IMR-90 (cell line): ENCODE data around the gene ACSM3. TPM values are rescaled to one million over a fixed set of nuclear protein-coding genes. Genes with fewer than 3 reads are reported as not detected.

Source experiments
- ATAC-seq: fragments of 200-7000 bp; cut with Tn5 transposase; 2 replicates; pipeline ENCODE4 v1.9.1; 2020; ENCODE audit warnings: low read depth, mild to moderate bottlenecking, moderate library complexity
- BruUV-seq: library from RNA; stranded (reverse); fragments of 400-500 nt; replicated peaks from 2 replicates; lab custom pipeline; 2021; lab: Mats Ljungman, UMichigan
- CTCF ChIA-PET: fragments of 300-600 bp; formaldehyde crosslinking; extraction: SDS; loops from one replicate; lab custom pipeline; 2021; ENCODE audit warnings: antibody characterized with exemption; lab: Yijun Ruan, JAX
- POLR2A ChIA-PET: fragments of 300-600 bp; sonication (Branson Sonifier 250); formaldehyde crosslinking; loops from one replicate; lab custom pipeline; 2022; ENCODE audit warnings: antibody characterized with exemption; ENCODE audit not compliant: unreplicated experiment; lab: Charles Lee
- DNase-seq: peaks from one replicate; pipeline ENCODE4 v3.0.0; 2013
- H2AFZ ChIP-seq: replicated peaks from 2 replicates; pipeline ENCODE3; 2013; ENCODE audit warnings: low read length, mild to moderate bottlenecking; ENCODE audit not compliant: poor library complexity
- H2AK5ac ChIP-seq: 2 replicates; pipeline ENCODE4 v1.6.1; 2013; ENCODE audit warnings: low read depth, low read length, inconsistent platforms
- H2AK9ac ChIP-seq: replicated peaks from 2 replicates; pipeline ENCODE3; 2013; ENCODE audit warnings: mild to moderate bottlenecking, low read depth, low read length, moderate library complexity; ENCODE audit not compliant: poor library complexity
- H2BK120ac ChIP-seq: 2 replicates; pipeline ENCODE4 v1.6.1; 2013; ENCODE audit warnings: low read depth, low read length, inconsistent platforms
- H2BK15ac ChIP-seq: 3 replicates; pipeline ENCODE4 v1.6.1; 2013; ENCODE audit warnings: low read depth, low read length, inconsistent platforms
- H2BK20ac ChIP-seq: 2 replicates; pipeline ENCODE4 v1.6.1; 2013; ENCODE audit warnings: low read depth, mild to moderate bottlenecking, inconsistent platforms, low read length, moderate library complexity
- H2BK5ac ChIP-seq: 2 replicates; pipeline ENCODE4 v1.6.1; 2013; ENCODE audit warnings: mild to moderate bottlenecking, low read depth, low read length, inconsistent platforms; ENCODE audit not compliant: poor library complexity, severe bottlenecking
- H3K14ac ChIP-seq: replicated peaks from 2 replicates; pipeline ENCODE4 v1.6.1; 2013; ENCODE audit warnings: low read depth, low read length, inconsistent platforms
- H3K18ac ChIP-seq: 2 replicates; pipeline ENCODE4 v1.6.1; 2013; ENCODE audit warnings: low read depth, low read length, control low read depth
- H3K23ac ChIP-seq: 2 replicates; pipeline ENCODE4 v1.6.1; 2013; ENCODE audit warnings: low read depth, low read length, inconsistent platforms
- H3K27ac ChIP-seq: 2 replicates; pipeline ENCODE4 v1.5.1; 2013; ENCODE audit warnings: mild to moderate bottlenecking, control low read depth, low read length; ENCODE audit not compliant: insufficient read depth
- H3K27me3 ChIP-seq: 2 replicates; pipeline ENCODE4 v1.6.1; 2013; ENCODE audit warnings: low read length; ENCODE audit not compliant: control insufficient read depth, insufficient read depth
- H3K36me3 ChIP-seq: 2 replicates; pipeline ENCODE4 v1.6.1; 2013; ENCODE audit warnings: low read length, mixed read lengths; ENCODE audit not compliant: control insufficient read depth, insufficient read depth
- H3K4ac ChIP-seq: 2 replicates; pipeline ENCODE4 v1.6.1; 2013; ENCODE audit warnings: low read depth, low read length, inconsistent platforms
- H3K4me1 ChIP-seq: 2 replicates; pipeline ENCODE4 v1.6.1; 2013; ENCODE audit warnings: low read length, mixed read lengths; ENCODE audit not compliant: control insufficient read depth, insufficient read depth
- H3K4me2 ChIP-seq: 2 replicates; pipeline ENCODE4 v1.6.1; 2013; ENCODE audit warnings: low read depth, mild to moderate bottlenecking, control low read depth, low read length, moderate library complexity
- H3K4me3 ChIP-seq: 2 replicates; pipeline ENCODE4 v1.5.1; 2013; ENCODE audit warnings: low read depth, mild to moderate bottlenecking, control low read depth, low read length, moderate library complexity; ENCODE audit not compliant: insufficient read depth
- H3K56ac ChIP-seq: 2 replicates; pipeline ENCODE4 v1.6.1; 2013; ENCODE audit warnings: low read length, inconsistent platforms; ENCODE audit not compliant: insufficient read depth; ENCODE audit errors: extremely low read depth
- H3K79me1 ChIP-seq, 2 experiments: 2 replicates each; pipeline ENCODE4 v1.6.1; 2013; ENCODE audit warnings: low read length in 2 of 2, inconsistent platforms in 1 of 2, low read depth in 1 of 2
- H3K9ac ChIP-seq: 2 replicates; pipeline ENCODE4 v1.6.1; 2013; ENCODE audit warnings: low read depth, low read length, control low read depth
- H3K9me1 ChIP-seq: 2 replicates; pipeline ENCODE4 v1.6.1; 2013; ENCODE audit warnings: low read length, inconsistent platforms; ENCODE audit not compliant: insufficient read depth
- H3K9me3 ChIP-seq: 2 replicates; pipeline ENCODE4 v1.6.1; 2013; ENCODE audit warnings: low read length; ENCODE audit not compliant: control insufficient read depth, insufficient read depth
- H4K20me1 ChIP-seq: 2 replicates; pipeline ENCODE4 v1.6.1; 2013; ENCODE audit warnings: low read length, inconsistent platforms; ENCODE audit not compliant: insufficient read depth
- H4K5ac ChIP-seq: 2 replicates; pipeline ENCODE4 v1.6.1; 2013; ENCODE audit warnings: mild to moderate bottlenecking, low read depth, low read length, control low read depth
- H4K8ac ChIP-seq, 2 experiments: 2 replicates each; pipeline ENCODE4 v1.6.1; 2013; ENCODE audit warnings: low read depth in 2 of 2, low read length in 2 of 2, control low read depth in 1 of 2, inconsistent platforms in 1 of 2
- H4K91ac ChIP-seq: 2 replicates; pipeline ENCODE4 v1.6.1; 2013; ENCODE audit warnings: low read depth, low read length, inconsistent platforms; ENCODE audit not compliant: insufficient read depth
- BHLHE40 ChIP-seq: fragments of 150-350 bp; IDR thresholded peaks from 2 replicates; pipeline ENCODE4 v1.6.1; 2016; ENCODE audit warnings: mild to moderate bottlenecking, low read depth, low read length
- CEBPB ChIP-seq: IDR thresholded peaks from 2 replicates; pipeline ENCODE4 v1.6.1; 2012; ENCODE audit warnings: low read depth, low read length, improper control_type of control experiment
- ELK1 ChIP-seq: fragments of 150-350 bp; IDR thresholded peaks from 2 replicates; pipeline ENCODE4 v1.6.1; 2016; ENCODE audit warnings: low read depth, mild to moderate bottlenecking, low read length, moderate library complexity, borderline replicate concordance
- FOS ChIP-seq: fragments of 150-350 bp; IDR thresholded peaks from 2 replicates; pipeline ENCODE4 v1.6.1; 2016; ENCODE audit warnings: low read depth, low read length
- MAFK ChIP-seq: IDR thresholded peaks from 2 replicates; pipeline ENCODE4 v1.6.1; 2012; ENCODE audit warnings: low read depth, low read length, improper control_type of control experiment
- MXI1 ChIP-seq: IDR thresholded peaks from 2 replicates; pipeline ENCODE4 v1.6.1; 2012; ENCODE audit warnings: low read depth, mild to moderate bottlenecking, low read length, moderate library complexity, borderline replicate concordance
- NFE2L2 ChIP-seq: fragments of 150-350 bp; IDR thresholded peaks from 2 replicates; pipeline ENCODE4 v1.6.1; 2016; ENCODE audit warnings: low read depth, mild to moderate bottlenecking, low read length
- POLR2A ChIP-seq: IDR thresholded peaks from 2 replicates; pipeline ENCODE4 v1.6.1; 2012; ENCODE audit warnings: mild to moderate bottlenecking, low read depth, low read length
- RAD21 ChIP-seq: IDR thresholded peaks from 2 replicates; pipeline ENCODE4 v1.6.1; 2012; ENCODE audit warnings: low read length, improper control_type of control experiment
- dilution Hi-C: fragments of 300-500 bp; cut with HindIII; formaldehyde crosslinking; loops from one replicate; pipeline ENCODE4 v1.14.3; 2018; ENCODE audit warnings: low sequenced_read_pairs; ENCODE audit not compliant: unreplicated experiment
- in situ Hi-C: fragments of 300-500 bp; cut with MboI; formaldehyde crosslinking; loops from 3 replicates; pipeline ENCODE4 v1.14.3; 2019; ENCODE audit warnings: low sequenced_read_pairs, inconsistent platforms, mixed read lengths
- intact Hi-C: fragments of 100-400 bp; cut with micrococcal nuclease; formaldehyde crosslinking; loops from 2 replicates; pipeline ENCODE4 v1.10.0; 2022
- polyA plus RNA-seq, 3 experiments: library from polyadenylated mRNA; depleted of rRNA; stranded (reverse); fragments of >200 nt; gene quantifications; 2 replicates each; pipeline ENCODE4 v1.2.3, GENCODE V29; 2012; ENCODE audit warnings: low replicate concordance in 1 of 3
- total RNA-seq: library from RNA; depleted of rRNA; stranded (reverse); fragments of >200 nt; gene quantifications from 2 replicates; pipeline ENCODE4 v1.2.3, GENCODE V29; 2012

The ACSM3 gene
- total and polyA plus RNA-seq, 2 of the 4 experiments (the other 2 are of a cell fraction): 0.50 to 0.54 TPM

DNA sequence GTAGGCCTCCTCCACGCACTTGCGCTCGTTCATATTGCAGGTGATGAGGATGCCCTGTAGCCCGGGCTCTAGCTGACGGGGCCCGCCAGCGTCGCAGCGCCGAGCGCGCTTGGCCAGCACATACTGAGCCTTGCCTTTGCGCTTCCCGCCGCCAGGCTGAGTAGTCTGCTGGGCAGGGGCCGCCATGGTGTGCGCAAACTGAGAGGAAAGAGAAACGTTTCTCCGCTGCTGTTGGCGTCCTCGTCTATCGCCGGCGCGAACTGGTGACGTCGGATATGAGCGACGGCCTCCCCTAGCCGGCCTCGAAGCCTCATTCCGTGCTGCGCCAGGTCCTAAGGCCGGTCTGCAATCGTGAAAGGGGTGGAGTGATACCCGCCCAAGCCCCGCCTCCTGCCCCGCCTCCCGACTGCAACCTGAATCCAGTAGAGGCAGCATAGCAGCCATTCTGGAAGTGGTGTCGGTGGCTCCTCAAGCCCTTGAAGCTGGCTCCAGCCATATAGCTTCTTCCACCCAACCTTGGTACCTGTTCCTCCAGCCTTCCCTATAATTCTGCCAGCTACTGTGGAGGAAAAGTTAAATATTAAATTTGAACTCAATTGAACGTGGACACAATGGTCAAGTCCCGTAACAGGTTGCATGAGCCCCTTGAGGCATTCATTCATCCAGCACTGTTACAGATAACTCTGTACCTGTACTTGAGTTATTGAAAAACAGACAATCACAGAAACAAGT lies 22.1 kb upstream of the ACSM3 start, which contains the start of gene THUMPD1 (continued):
- TF ChIP-seq RAD21: no peak
- no peak for TF ChIP-seq NFE2L2

GRCh38 chr16:20743591-20743990 lies 20.2 kb upstream of the ACSM3 start:
- CTCF ChIA-PET: no interaction called here
- Histone ChIP-seq H2BK15ac (no peak overlapping the region), H2AK9ac (no peak overlapping the region), H3K18ac (no peak overlapping the region), H3K4me2 (no peak overlapping the region), H3K4me3 (no peak overlapping the region), H2AFZ (no peak overlapping the region), H3K9ac (no peak overlapping the region), H4K91ac (no peak overlapping the region), H3K4ac (no peak overlapping the region), H3K23ac (no peak overlapping the region), H2AK5ac (no peak overlapping the region), H2BK5ac (no peak overlapping the region), H3K36me3 (peaks cover 2% of the 10 kb centered on the region), H3K14ac (no peak overlapping the region), H3K56ac (no peak overlapping the region), H2BK20ac (no peak overlapping the region), H4K8ac (no peak overlapping the region), H3K4me1 (peaks cover 2% of the 10 kb centered on the region), H4K5ac (no peak overlapping the region), H3K9me3 (no peaks in the 10 kb centered on the region), H3K27me3 (no peaks in the 10 kb centered on the region), H3K9me1 (no peaks in the 10 kb centered on the region), H2BK120ac (no peak overlapping the region), H3K79me1 (peaks cover 11 to 18% of the 10 kb centered on the region in 2 experiments), H4K20me1 (peaks cover 22% of the 10 kb centered on the region), H3K27ac (no peak overlapping the region)
- dilution Hi-C loops (no loop called here), in situ Hi-C loops (no loop called here), intact Hi-C loops (no loop called here)
- ATAC-seq (no peak), DNase-seq (no peak)
- POLR2A ChIA-PET: no interaction called here
- no TSS peak for BruUV-seq
- no peak for TF ChIP-seq RAD21
- TF ChIP-seq MAFK: no peak
- TF ChIP-seq POLR2A: no peak
- TF ChIP-seq FOS: no peak
- no peak for TF ChIP-seq ELK1
- TF ChIP-seq MXI1: no peak
- TF ChIP-seq CEBPB: no peak
- TF ChIP-seq BHLHE40: no peak
